Prostate gland (tissue), 2 donors: ENCODE data around the gene ECHS1.

Experiments used
- POLR2A ChIP-seq: fragments of 450-650 bp; IDR thresholded peaks from one replicate; pipeline ENCODE4 v1.6.1; 2016; ENCODE audit warnings: antibody characterized with exemption, mild to moderate bottlenecking
- POLR2AphosphoS5 ChIP-seq: sonication (generic); formaldehyde crosslinking; IDR thresholded peaks from one replicate; pipeline ENCODE4 v1.6.1; 2017; ENCODE audit warnings: antibody characterized with exemption
- TF ChIP-seq, protein P1 (sequence below), 4 experiments: fragments of 200-600 bp in 2 of 4; fragments of 450-650 bp in 2 of 4; sonication (generic) in 2 of 4; IDR thresholded peaks; 1 replicate in 3 of 4; 2 replicates in 1 of 4; pipeline ENCODE4 v1.5.1; 2016 to 2019; ENCODE audit warnings: antibody characterized with exemption in 4 of 4, mild to moderate bottlenecking in 2 of 4, moderate library complexity in 2 of 4

- TF ChIP-seq, protein P1, sequence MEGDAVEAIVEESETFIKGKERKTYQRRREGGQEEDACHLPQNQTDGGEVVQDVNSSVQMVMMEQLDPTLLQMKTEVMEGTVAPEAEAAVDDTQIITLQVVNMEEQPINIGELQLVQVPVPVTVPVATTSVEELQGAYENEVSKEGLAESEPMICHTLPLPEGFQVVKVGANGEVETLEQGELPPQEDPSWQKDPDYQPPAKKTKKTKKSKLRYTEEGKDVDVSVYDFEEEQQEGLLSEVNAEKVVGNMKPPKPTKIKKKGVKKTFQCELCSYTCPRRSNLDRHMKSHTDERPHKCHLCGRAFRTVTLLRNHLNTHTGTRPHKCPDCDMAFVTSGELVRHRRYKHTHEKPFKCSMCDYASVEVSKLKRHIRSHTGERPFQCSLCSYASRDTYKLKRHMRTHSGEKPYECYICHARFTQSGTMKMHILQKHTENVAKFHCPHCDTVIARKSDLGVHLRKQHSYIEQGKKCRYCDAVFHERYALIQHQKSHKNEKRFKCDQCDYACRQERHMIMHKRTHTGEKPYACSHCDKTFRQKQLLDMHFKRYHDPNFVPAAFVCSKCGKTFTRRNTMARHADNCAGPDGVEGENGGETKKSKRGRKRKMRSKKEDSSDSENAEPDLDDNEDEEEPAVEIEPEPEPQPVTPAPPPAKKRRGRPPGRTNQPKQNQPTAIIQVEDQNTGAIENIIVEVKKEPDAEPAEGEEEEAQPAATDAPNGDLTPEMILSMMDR (IDR thresholded peaks at IDR 0.05) = no peak
- no peak for TF ChIP-seq POLR2A
- TF ChIP-seq POLR2AphosphoS5 = no peak
Observed at GRCh38 chr10:133326223-133326551, 47.0 kb downstream of the ECHS1 start.
